CD4-positive, alpha-beta T cell treated with Interleukin-21 for 1 hour (primary cell): ENCODE data around the gene RIMBP2.

Source experiments
- DNase-seq: peaks from one replicate; pipeline ENCODE4 v3.0.0-alpha.2; 2020

The RIMBP2 gene

DNA sequence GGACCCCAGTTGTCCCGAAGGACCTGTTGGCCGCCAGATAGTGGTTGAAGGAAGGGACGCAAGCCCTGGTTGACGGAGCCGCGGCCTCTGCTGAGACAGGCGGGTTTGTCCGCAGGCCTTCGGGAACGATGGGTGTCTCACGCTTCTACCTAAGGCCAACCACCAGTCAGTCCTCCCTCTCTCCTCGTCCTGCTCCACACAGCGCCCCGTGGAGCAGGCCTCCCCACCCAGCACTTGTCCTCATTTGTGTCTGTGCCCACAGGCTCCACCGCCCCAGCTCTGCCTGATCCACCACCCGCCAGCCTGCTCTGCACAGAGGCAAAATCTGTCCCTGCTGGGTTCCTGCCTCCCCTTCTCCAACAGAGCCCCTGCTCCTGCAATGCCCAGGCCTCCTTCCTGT is 41.0 kb downstream of the RIMBP2 start:
- no peak for DNase-seq

DNA sequence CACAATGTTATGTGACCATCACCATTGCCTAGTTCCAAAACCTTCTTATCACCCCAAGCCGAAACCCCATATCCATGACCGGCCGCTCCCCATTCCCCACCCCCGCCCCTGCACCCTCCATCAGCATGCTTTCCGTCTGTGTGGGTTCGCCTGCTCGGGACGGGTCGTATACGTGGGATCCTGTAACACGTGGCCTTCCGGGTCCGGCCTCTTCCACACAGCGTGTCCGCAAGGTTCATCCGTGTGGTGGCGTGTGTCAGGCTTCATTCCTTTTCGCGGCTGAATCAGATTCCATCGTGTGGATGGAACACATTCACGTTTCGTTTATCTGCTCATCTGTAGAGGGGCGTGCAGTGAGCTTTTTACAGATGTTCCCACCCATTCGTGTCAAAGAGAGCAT is 41.4 kb downstream of the RIMBP2 start:
- no peak for DNase-seq

DNA sequence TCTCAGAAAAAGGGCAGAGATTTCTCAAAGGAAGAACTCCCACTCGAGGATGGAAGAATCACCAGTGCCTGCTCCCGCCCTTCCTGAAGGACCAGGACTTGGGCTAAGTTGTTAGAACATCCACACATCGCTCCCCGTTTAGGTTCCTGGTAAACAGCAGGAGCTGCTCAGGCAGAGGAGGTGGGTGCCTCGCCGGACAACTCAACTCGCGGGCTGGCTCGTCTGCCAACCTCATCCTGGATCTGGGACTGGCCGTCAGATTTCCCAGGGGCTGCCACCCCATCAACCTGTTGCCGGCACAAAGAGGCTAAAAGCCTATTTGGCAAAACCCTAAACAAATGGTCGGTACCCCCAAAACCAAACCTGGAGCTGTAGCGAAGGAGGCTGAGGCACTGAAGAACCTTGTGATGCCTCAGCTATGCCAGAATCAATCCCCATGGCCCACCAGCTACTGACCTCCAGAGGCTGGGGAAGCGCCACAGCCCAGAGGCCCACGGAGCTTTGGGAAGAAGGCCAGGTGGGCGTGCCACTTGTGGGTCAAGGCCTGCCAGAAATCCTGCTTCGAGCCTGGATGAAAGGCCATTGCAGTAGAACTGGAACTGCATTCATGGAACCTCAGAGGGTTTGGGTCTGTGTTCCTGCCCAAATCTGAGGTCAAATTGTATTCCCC is 42.9 kb downstream of the RIMBP2 start:
- DNase-seq: no peak

DNA sequence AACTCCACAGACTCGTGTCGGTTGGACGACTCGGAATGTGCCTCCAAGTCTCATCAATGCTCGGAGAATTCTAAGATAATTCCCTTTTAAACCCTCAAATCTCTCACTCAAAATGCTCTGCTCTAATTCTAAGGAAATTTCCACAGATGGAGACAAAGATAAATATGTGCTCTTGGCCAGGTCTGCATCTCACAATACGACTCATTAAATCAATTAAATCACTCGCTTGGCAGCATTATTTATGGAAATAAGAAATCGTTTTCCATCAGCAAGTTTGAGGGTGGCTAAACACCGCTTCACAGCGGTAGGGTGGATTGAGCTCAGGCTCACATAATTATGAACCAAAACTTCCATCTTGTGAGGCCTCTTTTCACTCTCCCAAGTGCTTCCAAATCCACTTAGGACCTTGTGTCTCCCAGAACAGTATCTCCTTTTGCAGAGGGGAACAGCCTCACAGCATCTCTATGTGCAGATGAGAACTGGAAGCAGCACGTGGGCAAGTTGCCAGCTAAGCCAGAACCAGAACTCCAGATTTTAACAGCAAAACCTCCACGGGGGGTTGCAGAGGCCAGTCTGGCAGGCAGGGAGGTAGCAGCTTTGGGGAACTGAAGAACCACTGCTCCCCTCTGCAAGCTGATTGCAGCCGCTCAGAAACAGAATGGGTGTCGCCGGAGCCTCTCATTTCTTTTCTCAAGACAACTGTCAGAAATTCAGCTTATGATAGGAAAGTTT is 43.8 kb downstream of the RIMBP2 start:
- no peak for DNase-seq

- no peak for DNase-seq
Observed at GRCh38 chr12:130671556-130671955, 44.5 kb downstream of the RIMBP2 start.

- no peak for DNase-seq
Observed at GRCh38 chr12:130669797-130670196, 46.3 kb downstream of the RIMBP2 start.

DNA sequence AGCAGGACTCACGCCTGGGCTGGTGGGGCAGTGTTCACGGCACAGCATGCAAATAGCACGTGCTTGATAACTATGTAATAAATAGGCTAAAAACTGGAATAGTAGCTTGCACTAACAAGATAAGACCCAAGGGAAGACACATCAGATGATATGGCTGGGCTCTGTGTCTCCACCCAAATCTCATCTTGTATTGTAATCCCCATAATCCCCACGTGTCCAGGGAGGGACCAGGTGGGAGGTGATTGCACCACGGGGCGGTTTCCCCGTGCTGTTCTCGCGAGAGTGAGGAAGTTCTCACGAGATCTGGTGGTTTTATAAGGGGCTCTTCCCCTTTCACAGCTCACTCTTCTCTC is 46.9 kb downstream of the RIMBP2 start:
- no peak for DNase-seq

- DNase-seq: no peak
Observed at GRCh38 chr12:130668286-130669204, 47.6 kb downstream of the RIMBP2 start.

GRCh38 chr12:130667421-130667960 is 48.6 kb downstream of the RIMBP2 start:
- DNase-seq: no peak

DNA sequence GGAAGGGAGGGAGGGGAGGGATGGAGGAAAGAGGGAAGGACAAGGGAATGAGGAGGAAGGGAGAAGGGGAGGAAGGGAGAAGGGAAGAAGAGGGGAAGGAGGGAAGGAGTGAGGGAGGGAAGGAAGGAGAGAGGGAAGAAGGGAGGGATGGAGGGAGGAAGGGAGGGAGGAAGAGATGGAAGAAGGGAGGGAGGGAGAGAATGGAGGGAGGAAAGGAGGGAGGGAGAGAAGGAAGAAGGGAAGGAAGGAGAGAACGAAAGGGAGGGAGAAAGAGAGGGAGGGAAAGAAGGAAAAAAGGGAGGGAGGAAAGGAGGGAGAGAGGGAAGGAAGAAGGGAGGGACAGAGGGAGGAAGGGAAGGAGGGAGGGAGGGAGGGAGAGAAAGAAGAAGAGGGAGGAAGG is 49.5 kb downstream of the RIMBP2 start:
- DNase-seq: no peak

GRCh38 chr12:130665753-130666152 is 50.3 kb downstream of the RIMBP2 start:
- no peak for DNase-seq

DNA sequence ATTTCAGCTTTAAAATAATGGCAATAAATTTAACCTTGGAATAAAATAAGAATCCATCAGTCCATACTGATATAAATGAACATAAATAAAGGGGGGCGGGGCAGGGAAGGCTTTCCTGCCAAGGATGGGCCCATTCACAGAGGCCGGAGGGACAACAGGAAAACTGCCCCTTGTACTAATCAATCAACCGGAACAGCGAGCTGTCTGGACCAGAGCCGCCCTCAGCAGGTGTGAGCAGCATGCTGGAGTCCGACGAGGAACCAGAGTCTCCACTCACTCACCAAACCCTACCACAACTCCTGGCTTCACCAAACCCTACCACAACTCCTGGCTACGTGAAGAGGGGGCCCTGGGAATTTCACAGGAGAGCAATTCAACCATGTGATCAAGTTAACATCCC is 51.3 kb downstream of the RIMBP2 start:
- no peak for DNase-seq

GRCh38 chr12:130664252-130664651 is 51.8 kb downstream of the RIMBP2 start:
- no peak for DNase-seq

- no peak for DNase-seq
Observed at GRCh38 chr12:130663514-130663913, 52.6 kb downstream of the RIMBP2 start.

GRCh38 chr12:130661486-130662255 is 54.4 kb downstream of the RIMBP2 start:
- no peak for DNase-seq

GRCh38 chr12:130661059-130661458 is 55.0 kb downstream of the RIMBP2 start:
- DNase-seq: no peak

DNA sequence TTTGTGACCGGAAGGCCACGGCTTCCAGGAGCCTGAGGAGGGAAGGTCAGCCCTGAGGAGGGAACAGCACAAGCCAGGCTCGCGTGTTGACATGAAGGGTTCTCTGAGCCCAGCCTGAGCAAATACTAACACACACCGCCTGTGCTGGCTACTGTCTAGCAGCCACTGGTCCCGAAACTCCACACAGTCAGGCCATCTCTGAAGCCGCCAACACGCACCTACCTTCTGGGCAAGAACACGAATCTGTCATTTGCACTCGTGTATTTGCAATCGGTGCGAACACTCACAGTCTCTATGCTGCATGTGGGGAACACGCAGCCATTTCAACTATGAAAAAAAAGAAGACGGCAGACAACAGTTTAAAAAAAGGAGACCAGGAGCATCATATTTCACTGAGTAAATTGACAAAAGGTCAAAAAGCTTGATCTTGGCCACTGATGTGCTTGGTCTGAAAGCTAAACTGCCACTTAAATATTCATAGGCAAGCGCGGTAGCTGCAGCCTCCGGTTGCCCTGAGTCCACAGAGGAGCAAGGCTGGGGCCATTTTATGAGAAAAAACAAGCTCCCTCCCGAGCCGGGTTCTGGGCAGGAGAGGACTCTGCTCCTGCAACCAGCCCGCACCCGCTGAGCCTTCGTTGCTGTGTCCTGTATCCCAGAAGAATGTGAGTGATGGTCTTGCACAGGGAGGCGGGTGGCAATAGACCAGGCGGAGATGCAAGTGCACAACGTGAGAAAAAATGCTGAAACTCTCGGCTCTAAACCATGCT is 57.8 kb downstream of the RIMBP2 start:
- DNase-seq: no peak

DNA sequence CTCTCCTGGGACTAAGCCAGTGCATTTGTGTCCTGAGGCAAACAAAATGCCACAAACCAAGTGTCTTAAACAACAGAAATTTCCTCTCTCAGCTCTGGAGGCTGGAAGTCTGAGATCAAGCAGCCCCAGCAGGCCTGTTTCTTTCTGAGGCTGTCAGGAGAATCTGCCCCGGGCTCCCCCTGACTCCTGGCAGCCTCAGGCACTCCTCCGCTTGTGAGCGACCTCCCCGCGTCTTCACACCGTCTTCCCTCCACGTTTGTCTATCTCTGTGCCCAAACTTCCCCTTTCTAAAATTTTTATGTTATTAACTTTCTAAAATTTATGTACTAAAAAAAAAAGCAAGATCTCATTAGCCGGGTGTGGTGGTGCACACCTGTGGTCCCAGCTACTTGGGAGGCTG is 59.7 kb downstream of the RIMBP2 start:
- DNase-seq: no peak

DNA sequence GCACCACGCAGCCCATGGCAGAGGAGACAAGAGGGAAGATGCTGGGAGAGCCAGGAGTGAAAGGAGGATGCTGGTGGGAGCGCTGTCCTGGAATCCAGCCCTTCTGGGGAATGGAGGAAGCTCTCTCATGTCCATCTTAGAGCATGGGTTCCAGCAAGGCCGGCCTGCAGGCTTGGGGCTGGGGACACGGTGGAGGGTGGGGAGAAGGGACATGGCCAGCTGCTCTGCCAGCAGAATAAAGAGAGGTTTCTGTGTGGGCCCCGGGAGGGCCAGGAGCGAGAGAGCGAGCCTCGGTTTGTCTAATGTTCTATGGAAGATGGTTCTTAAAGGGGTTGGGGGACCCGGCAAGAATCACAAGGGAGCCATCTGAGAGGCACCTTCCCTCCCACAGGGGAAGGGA is 60.2 kb downstream of the RIMBP2 start:
- no peak for DNase-seq

DNA sequence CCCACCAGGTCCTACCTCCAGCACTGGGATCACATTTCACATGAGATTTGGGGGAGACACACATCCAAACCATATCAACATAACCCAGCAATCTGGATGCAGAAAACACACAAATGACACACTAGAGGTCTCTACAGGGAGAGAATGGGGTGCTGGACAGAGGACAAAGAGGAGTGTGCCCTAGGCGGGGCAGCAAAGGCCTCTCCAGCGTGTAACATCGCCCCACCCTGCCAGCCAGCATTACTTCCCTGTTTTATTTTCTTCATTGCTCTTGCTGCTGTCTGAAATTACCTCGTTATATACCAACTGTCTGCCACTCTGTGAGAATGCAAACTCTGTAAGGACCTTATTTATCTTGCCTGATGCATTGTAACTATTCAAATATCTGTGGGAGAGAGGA is 61.1 kb downstream of the RIMBP2 start:
- DNase-seq: no peak

GRCh38 chr12:130651188-130651959 is 64.7 kb downstream of the RIMBP2 start:
- no peak for DNase-seq
